SK-N-SH (cell line): ENCODE data around the gene SLCO4A1. TPM values are rescaled to one million over a fixed set of nuclear protein-coding genes. Genes with fewer than 3 reads are reported as not detected.

Source experiments
- CTCF ChIA-PET: fragments of 300-600, 350-600 bp; formaldehyde crosslinking; extraction: SDS; loops from one replicate; lab custom pipeline; 2021; lab: Yijun Ruan, JAX
- POLR2A ChIA-PET: fragments of 350-600 bp; sonication (Branson Sonifier 250); formaldehyde crosslinking; extraction: SDS; loops from one replicate; lab custom pipeline; 2020; ENCODE audit warnings: antibody characterized with exemption, inconsistent platforms; lab: Yijun Ruan, JAX
- DNase-seq: peaks from one replicate; pipeline ENCODE4 v3.0.0; 2012
- H2AFZ ChIP-seq: fragments of 200-600 bp; sonication (generic); 2 replicates; pipeline ENCODE4 v1.8.1; 2016; ENCODE audit warnings: antibody characterized with exemption, mild to moderate bottlenecking, low read depth
- H3F3A ChIP-seq: fragments of 200-600 bp; sonication (generic); replicated peaks from 2 replicates; pipeline ENCODE3; 2016; ENCODE audit warnings: antibody characterized with exemption, mild to moderate bottlenecking; ENCODE audit not compliant: insufficient read depth
- H3K27ac ChIP-seq, 2 experiments: fragments of 200-500 bp in 1 of 2; fragments of 200-600 bp in 1 of 2; sonication (Bioruptor generic) in 1 of 2; sonication (generic), shearing (Covaris generic) in 1 of 2; 2 replicates each; pipeline versions ENCODE4 v1.5.1 to v1.6.1; 2014 to 2016; ENCODE audit warnings: low read depth in 2 of 2, inconsistent platforms in 1 of 2, low read length in 1 of 2, mild to moderate bottlenecking in 1 of 2, mixed read lengths in 1 of 2
- H3K27me3 ChIP-seq: fragments of 200-600 bp; sonication (generic), shearing (Covaris generic); 2 replicates; pipeline ENCODE4 v1.6.1; 2016; ENCODE audit warnings: mixed run types; ENCODE audit not compliant: insufficient read depth
- H3K36me3 ChIP-seq, 2 experiments: fragments of 200-500 bp in 1 of 2; fragments of 200-600 bp in 1 of 2; sonication (Bioruptor generic) in 1 of 2; sonication (generic) in 1 of 2; replicated peaks in 1 of 2; 2 replicates each; pipeline versions ENCODE3 to v1.5.1; 2014 to 2016; ENCODE audit warnings: low read length in 1 of 2, mild to moderate bottlenecking in 1 of 2; ENCODE audit not compliant: insufficient read depth in 2 of 2, control insufficient read depth in 1 of 2
- H3K4me1 ChIP-seq, 2 experiments: fragments of 200-500 bp in 1 of 2; fragments of 200-600 bp in 1 of 2; sonication (Bioruptor generic) in 1 of 2; sonication (generic), shearing (Covaris generic) in 1 of 2; 2 replicates each; pipeline versions ENCODE4 v1.5.1 to v1.6.1; 2014 to 2016; ENCODE audit warnings: low read depth in 1 of 2, low read length in 1 of 2, mixed run types in 1 of 2; ENCODE audit not compliant: insufficient read depth in 2 of 2, control insufficient read depth in 1 of 2
- H3K4me2 ChIP-seq: fragments of 200-600 bp; sonication (generic), shearing (Covaris generic); 2 replicates; pipeline ENCODE4 v1.6.1; 2017; ENCODE audit warnings: mixed run types
- H3K4me3 ChIP-seq, 2 experiments: fragments of 200-500 bp in 1 of 2; fragments of 200-600 bp in 1 of 2; sonication (Bioruptor generic) in 1 of 2; sonication (generic), shearing (Covaris generic) in 1 of 2; 2 replicates each; pipeline versions ENCODE4 v1.5.1 to v1.8.1; 2014 to 2016; ENCODE audit warnings: low read depth in 2 of 2, inconsistent platforms in 1 of 2, low read length in 1 of 2, mild to moderate bottlenecking in 1 of 2, mixed read lengths in 1 of 2, moderate library complexity in 1 of 2
- H3K79me2 ChIP-seq: fragments of 200-600 bp; sonication (generic); 2 replicates; pipeline ENCODE4 v1.8.1; 2017; ENCODE audit warnings: mild to moderate bottlenecking; ENCODE audit not compliant: insufficient read depth
- H3K9ac ChIP-seq: fragments of 200-600 bp; sonication (generic); 2 replicates; pipeline ENCODE4 v1.6.1; 2017; ENCODE audit warnings: mixed run types
- H3K9me2 ChIP-seq: fragments of 200-600 bp; sonication (generic); 2 replicates; pipeline ENCODE4 v1.6.1; 2017; ENCODE audit warnings: mixed run types
- H3K9me3 ChIP-seq: fragments of 200-600 bp; sonication (generic); 2 replicates; pipeline ENCODE4 v1.6.1; 2017; ENCODE audit warnings: mixed run types, mild to moderate bottlenecking, moderate library complexity
- H4K20me1 ChIP-seq: fragments of 200-600 bp; sonication (generic); 2 replicates; pipeline ENCODE4 v1.6.1; 2017; ENCODE audit warnings: mild to moderate bottlenecking, mixed run types; ENCODE audit not compliant: insufficient read depth
- CTCF ChIP-seq: fragments of 200-600 bp; sonication (generic); IDR thresholded peaks from 2 replicates; pipeline ENCODE4 v1.6.1; 2017; ENCODE audit warnings: antibody characterized with exemption, mild to moderate bottlenecking, moderate library complexity
- ELF1 ChIP-seq: IDR thresholded peaks from 2 replicates; pipeline ENCODE4 v1.4.0; 2012
- GATA2 ChIP-seq: sonication (generic); formaldehyde crosslinking; IDR thresholded peaks from 2 replicates; pipeline ENCODE4 v1.5.0; 2020; ENCODE audit warnings: mild to moderate bottlenecking, missing genetic modification reagents
- MAX ChIP-seq: IDR thresholded peaks from 2 replicates; pipeline ENCODE4 v1.4.0; 2012; ENCODE audit warnings: low read depth
- PBX3 ChIP-seq: IDR thresholded peaks from 2 replicates; pipeline ENCODE4; 2012
- TAF1 ChIP-seq: IDR thresholded peaks from 2 replicates; pipeline ENCODE4 v1.6.1; 2012; ENCODE audit warnings: low read depth, mild to moderate bottlenecking, low read length, moderate library complexity, borderline replicate concordance
- TCF12 ChIP-seq: IDR thresholded peaks from 2 replicates; pipeline ENCODE4 v1.4.0; 2012
- ZBTB33 ChIP-seq: IDR thresholded peaks from 2 replicates; pipeline ENCODE4 v1.4.0; 2012; ENCODE audit warnings: low read depth, borderline replicate concordance
- WGBS: methylation state at CpG from one replicate; pipeline ENCODE4 v1.1.6; 2017; ENCODE audit warnings: low lambda C conversion rate; 5-methylcytosine and 5-hydroxymethylcytosine counted together
- polyA plus RNA-seq, 3 experiments: library from polyadenylated mRNA; depleted of rRNA; stranded (reverse); fragments of >200 nt; gene quantifications; 2 replicates each; pipeline ENCODE4 v1.2.3, GENCODE V29; 2012

Gene SLCO4A1
- polyA plus RNA-seq, 1 of the 3 experiments (the other 2 are of a cell fraction): 0.33 TPM

- H3K9me3 ChIP-seq: no peaks in the 10 kb centered on the region
- H3K36me3 ChIP-seq: no peaks in the 10 kb centered on the region
- no peak overlapping the region for H3K4me2 ChIP-seq
- DNase-seq: no peak
- no peak overlapping the region for H3K4me3 ChIP-seq
- peaks cover 25 to 27% of the 10 kb centered on the region in 2 experiments; a peak in 3 of 4 replicates for H3K4me1 ChIP-seq
- H3K9me2 ChIP-seq: no peaks in the 10 kb centered on the region
- POLR2A ChIA-PET: no interaction called here
- peaks cover 15% of the 10 kb centered on the region for H3F3A ChIP-seq
- no peaks in the 10 kb centered on the region for H4K20me1 ChIP-seq
- WGBS: 82% methylated on average over 10 of the region's 16 CpGs
- no peak overlapping the region for H3K27ac ChIP-seq
- H3K27me3 ChIP-seq: peaks cover 30% of the 10 kb centered on the region
- H3K9ac ChIP-seq: no peak overlapping the region
- CTCF ChIA-PET: interaction anchor here (0.7 to 5.0 kb wide), 9 partner anchors 8 to 208 kb away, joined by 3 to 31 read pairs (median 4); no protein-coding TSS in a partner anchor
- H3K79me2 ChIP-seq: no peaks in the 10 kb centered on the region
- no peak overlapping the region for H2AFZ ChIP-seq
- TF ChIP-seq TAF1 (no peak), GATA2 (CRISPR knock-in tag) (no peak), ZBTB33 (no peak), PBX3 (no peak), TCF12 (no peak), ELF1 (no peak)
These were observed 65.1 kb downstream of the SLCO4A1 start for GRCh38 chr20:62707276-62707920.

- Histone ChIP-seq H3K79me2 (no peaks in the 10 kb centered on the region), H3K27ac (no peak overlapping the region), H2AFZ (no peak overlapping the region), H3K9ac (no peak overlapping the region), H3K4me2 (no peak overlapping the region), H4K20me1 (no peaks in the 10 kb centered on the region), H3K4me3 (peak overlapping the region; percentile 6 to 26; a peak in 2 of 4 replicates), H3K27me3 (peaks cover 30% of the 10 kb centered on the region), H3F3A (peaks cover 15% of the 10 kb centered on the region), H3K9me2 (no peaks in the 10 kb centered on the region), H3K9me3 (no peaks in the 10 kb centered on the region), H3K4me1 (peaks cover 21 to 27% of the 10 kb centered on the region in 2 experiments; a peak in 3 of 4 replicates), H3K36me3 (no peaks in the 10 kb centered on the region)
- WGBS: 16% methylated on average over 8 of the region's 20 CpGs
- peak; percentile 76 for DNase-seq
- ChIA-PET CTCF (interaction anchor here (0.7 to 5.0 kb wide), 11 partner anchors 9 to 208 kb away, joined by 3 to 31 read pairs (median 4); no protein-coding TSS in a partner anchor), POLR2A (interaction anchor here (0.6 kb wide), 1 partner anchor 46 kb away, joined by 3 read pairs; no protein-coding TSS in a partner anchor)
- peak; percentile 38 for TF ChIP-seq CTCF
- no peak for TF ChIP-seq MAX
These were observed 65.7 kb downstream of the SLCO4A1 start for GRCh38 chr20:62707921-62708521.
